Keratinocyte (primary cell): Measurements from ENCODE around the gene TTI1.
A peak's percentile ranks its signal among the peaks of the same experiment; 100 is the strongest.

Experiments
- EZH2 ChIP-seq: IDR thresholded peaks from one replicate; pipeline ENCODE4 v1.6.1; 2012; ENCODE audit warnings: inconsistent platforms, mild to moderate bottlenecking, low read length, moderate library complexity
- TF ChIP-seq, protein P1 (sequence below), 3 experiments: IDR thresholded peaks in 1 of 3; conservative IDR thresholded peaks in 1 of 3; optimal IDR thresholded peaks in 1 of 3; 2 replicates in 2 of 3; 3 replicates in 1 of 3; pipeline versions ENCODE3 to v1.5.1; 2011; ENCODE audit warnings: low read length in 3 of 3, mild to moderate bottlenecking in 3 of 3, moderate library complexity in 2 of 3, control low read depth in 1 of 3, inconsistent platforms in 1 of 3; ENCODE audit not compliant: insufficient read depth in 2 of 3; ENCODE audit errors: extremely low read depth in 1 of 3

DNA sequence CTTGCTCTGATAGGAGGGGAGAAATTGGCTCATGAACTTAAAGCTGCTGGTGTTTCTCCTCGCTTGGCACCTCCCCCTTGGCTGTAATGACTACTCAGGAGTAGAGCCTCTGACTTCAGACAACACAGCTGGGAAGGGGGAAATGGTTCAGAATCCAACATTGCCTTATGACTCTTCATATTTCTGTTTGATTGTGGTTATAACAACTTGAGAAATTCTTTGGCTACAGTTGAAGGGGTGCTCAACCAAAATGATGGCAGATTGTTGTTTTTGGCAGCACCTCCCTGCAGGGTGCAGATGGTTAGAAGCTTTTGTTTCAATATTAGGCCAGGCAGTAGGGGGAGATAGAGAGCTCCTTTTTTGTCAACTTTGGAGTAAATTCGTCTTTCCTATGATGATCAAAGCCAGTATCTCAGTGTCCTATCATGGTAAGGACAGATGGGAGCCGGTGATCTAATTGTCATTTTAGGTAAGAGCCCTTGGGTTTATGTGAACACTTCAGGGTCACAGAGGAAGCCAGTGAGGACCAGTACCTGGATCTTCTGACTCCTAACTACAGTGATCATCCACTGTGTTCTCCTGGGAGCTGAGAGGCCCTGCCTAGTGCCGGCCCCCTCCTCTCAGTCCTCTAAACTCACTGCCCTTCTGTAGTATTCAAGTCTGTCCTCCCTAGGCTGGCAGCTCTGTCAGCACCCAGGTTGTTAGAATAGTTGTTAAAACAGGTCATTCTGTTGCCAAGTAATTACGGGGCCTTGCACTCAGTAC, 40.2 kb upstream of the TTI1 start:
- TF ChIP-seq, protein P1, sequence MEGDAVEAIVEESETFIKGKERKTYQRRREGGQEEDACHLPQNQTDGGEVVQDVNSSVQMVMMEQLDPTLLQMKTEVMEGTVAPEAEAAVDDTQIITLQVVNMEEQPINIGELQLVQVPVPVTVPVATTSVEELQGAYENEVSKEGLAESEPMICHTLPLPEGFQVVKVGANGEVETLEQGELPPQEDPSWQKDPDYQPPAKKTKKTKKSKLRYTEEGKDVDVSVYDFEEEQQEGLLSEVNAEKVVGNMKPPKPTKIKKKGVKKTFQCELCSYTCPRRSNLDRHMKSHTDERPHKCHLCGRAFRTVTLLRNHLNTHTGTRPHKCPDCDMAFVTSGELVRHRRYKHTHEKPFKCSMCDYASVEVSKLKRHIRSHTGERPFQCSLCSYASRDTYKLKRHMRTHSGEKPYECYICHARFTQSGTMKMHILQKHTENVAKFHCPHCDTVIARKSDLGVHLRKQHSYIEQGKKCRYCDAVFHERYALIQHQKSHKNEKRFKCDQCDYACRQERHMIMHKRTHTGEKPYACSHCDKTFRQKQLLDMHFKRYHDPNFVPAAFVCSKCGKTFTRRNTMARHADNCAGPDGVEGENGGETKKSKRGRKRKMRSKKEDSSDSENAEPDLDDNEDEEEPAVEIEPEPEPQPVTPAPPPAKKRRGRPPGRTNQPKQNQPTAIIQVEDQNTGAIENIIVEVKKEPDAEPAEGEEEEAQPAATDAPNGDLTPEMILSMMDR (optimal IDR thresholded peaks at IDR 0.05 in 1 of 3, IDR thresholded peaks at IDR 0.05 in 1 of 3, conservative IDR thresholded peaks at IDR 0.05 in 1 of 3; ENCODE audit: extremely low read depth in 1 of 3, insufficient read depth in 2 of 3, low read length in 3 of 3) = peak; percentile 54 to 70 (median 70)
- no peak for TF ChIP-seq EZH2
